ENCODE data around the gene KLRG1. TPM values are rescaled to one million over a fixed set of nuclear protein-coding genes. Genes with fewer than 3 reads are reported as not detected.
A peak's percentile ranks its signal among the peaks of the same experiment; 100 is the strongest.

The KLRG1 gene
- polyA plus RNA-seq, 2 of the 4 experiments (the other 2 are of a cell fraction), result 5.1 to 9.4 TPM

GRCh38 chr12:8943565-8944186, 45.7 kb upstream of the KLRG1 start:
- H3K4me3 ChIP-seq, result no peak overlapping the region
- H3K4me2 ChIP-seq, result no peak overlapping the region
- FAIRE-seq (no peak), DNase-seq (ENCODE audit: low read depth in 1 of 2, low spot score in 1 of 2) (no peak), ATAC-seq (no peak)
- H3K9me3 ChIP-seq, result no peaks in the 10 kb centered on the region
- no peak for TF ChIP-seq RNF2 (IDR thresholded peaks at IDR 0.05; ENCODE audit: borderline replicate concordance, low read depth)
- TF ChIP-seq RAD21 (conservative IDR thresholded peaks at IDR 0.05 in 1 of 2, IDR thresholded peaks at IDR 0.05 in 1 of 2), result no peak
- TF ChIP-seq MAFK (IDR thresholded peaks at IDR 0.05; ENCODE audit: partially characterized antibody), result no peak
- TF ChIP-seq, protein P1, sequence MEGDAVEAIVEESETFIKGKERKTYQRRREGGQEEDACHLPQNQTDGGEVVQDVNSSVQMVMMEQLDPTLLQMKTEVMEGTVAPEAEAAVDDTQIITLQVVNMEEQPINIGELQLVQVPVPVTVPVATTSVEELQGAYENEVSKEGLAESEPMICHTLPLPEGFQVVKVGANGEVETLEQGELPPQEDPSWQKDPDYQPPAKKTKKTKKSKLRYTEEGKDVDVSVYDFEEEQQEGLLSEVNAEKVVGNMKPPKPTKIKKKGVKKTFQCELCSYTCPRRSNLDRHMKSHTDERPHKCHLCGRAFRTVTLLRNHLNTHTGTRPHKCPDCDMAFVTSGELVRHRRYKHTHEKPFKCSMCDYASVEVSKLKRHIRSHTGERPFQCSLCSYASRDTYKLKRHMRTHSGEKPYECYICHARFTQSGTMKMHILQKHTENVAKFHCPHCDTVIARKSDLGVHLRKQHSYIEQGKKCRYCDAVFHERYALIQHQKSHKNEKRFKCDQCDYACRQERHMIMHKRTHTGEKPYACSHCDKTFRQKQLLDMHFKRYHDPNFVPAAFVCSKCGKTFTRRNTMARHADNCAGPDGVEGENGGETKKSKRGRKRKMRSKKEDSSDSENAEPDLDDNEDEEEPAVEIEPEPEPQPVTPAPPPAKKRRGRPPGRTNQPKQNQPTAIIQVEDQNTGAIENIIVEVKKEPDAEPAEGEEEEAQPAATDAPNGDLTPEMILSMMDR (IDR thresholded peaks at IDR 0.05), result no peak
- TF ChIP-seq RCOR1 (IDR thresholded peaks at IDR 0.05; ENCODE audit: low read depth, low read length), result no peak
- TF ChIP-seq, protein P2, sequence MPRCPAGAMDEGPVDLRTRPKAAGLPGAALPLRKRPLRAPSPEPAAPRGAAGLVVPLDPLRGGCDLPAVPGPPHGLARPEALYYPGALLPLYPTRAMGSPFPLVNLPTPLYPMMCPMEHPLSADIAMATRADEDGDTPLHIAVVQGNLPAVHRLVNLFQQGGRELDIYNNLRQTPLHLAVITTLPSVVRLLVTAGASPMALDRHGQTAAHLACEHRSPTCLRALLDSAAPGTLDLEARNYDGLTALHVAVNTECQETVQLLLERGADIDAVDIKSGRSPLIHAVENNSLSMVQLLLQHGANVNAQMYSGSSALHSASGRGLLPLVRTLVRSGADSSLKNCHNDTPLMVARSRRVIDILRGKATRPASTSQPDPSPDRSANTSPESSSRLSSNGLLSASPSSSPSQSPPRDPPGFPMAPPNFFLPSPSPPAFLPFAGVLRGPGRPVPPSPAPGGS (IDR thresholded peaks at IDR 0.05), result no peak
- peak; percentile 62 to 67; a peak in 3 of 4 replicates for TF ChIP-seq CEBPB (IDR thresholded peaks at IDR 0.05)
- peaks cover 14% of the 10 kb centered on the region for H3K4me1 ChIP-seq
- POLR2A ChIA-PET, result no interaction called here
- CTCF ChIA-PET, result interaction anchor here (0.7 kb wide), 1 partner anchor 54 kb away, joined by 3 read pairs; no protein-coding TSS in a partner anchor
- H3K27ac ChIP-seq, result no peak overlapping the region
- 94% methylated on average over 10 of the region's 10 CpGs for WGBS (ENCODE audit: missing lambda C conversion rate)

GRCh38 chr12:8946733-8947132, 42.6 kb upstream of the KLRG1 start:
- Histone ChIP-seq H3K27ac (no peak overlapping the region), H3K4me2 (no peak overlapping the region), H3K9me3 (no peaks in the 10 kb centered on the region), H3K4me1 (peaks cover 19% of the 10 kb centered on the region), H3K4me3 (no peak overlapping the region)
- ChIA-PET CTCF (interaction anchor here (0.6 to 1.1 kb wide), 2 partner anchors 48 to 56 kb away, joined by 3 read pairs; no protein-coding TSS in a partner anchor), POLR2A (no interaction called here)
- DNase-seq (ENCODE audit: low read depth in 1 of 2, low spot score in 1 of 2) (no peak), ATAC-seq (no peak), FAIRE-seq (no peak)
- WGBS (ENCODE audit: missing lambda C conversion rate), result 100% methylated on average over 1 of the region's 1 CpG
- TF ChIP-seq HOXB5 (CRISPR knock-in tag; IDR thresholded peaks at IDR 0.05) (no peak), EHF (CRISPR knock-in tag; IDR thresholded peaks at IDR 0.05) (no peak), RCOR1 (IDR thresholded peaks at IDR 0.05; ENCODE audit: low read depth, low read length) (no peak), FOSL2 (IDR thresholded peaks at IDR 0.05) (no peak), FOSL2 (CRISPR knock-in tag; IDR thresholded peaks at IDR 0.05) (no peak), NPAS2 (CRISPR knock-in tag; IDR thresholded peaks at IDR 0.05; ENCODE audit: borderline replicate concordance) (no peak), HDAC2 (IDR thresholded peaks at IDR 0.05) (no peak), FOXS1 (CRISPR knock-in tag; IDR thresholded peaks at IDR 0.05) (no peak), GATA3 (IDR thresholded peaks at IDR 0.05; ENCODE audit: borderline replicate concordance) (no peak), PBX3 (IDR thresholded peaks at IDR 0.05) (no peak), CBX2 (IDR thresholded peaks at IDR 0.05; ENCODE audit: borderline replicate concordance, low read depth) (no peak), NR3C1 (IDR thresholded peaks at IDR 0.05) (no peak), ZFP36 (IDR thresholded peaks at IDR 0.05; ENCODE audit: borderline replicate concordance, partially characterized antibody) (no peak), MAZ (IDR thresholded peaks at IDR 0.05; ENCODE audit: borderline replicate concordance, low read depth, low read length) (no peak), CEBPB (IDR thresholded peaks at IDR 0.05) (no peak), ZNF302 (CRISPR knock-in tag; IDR thresholded peaks at IDR 0.05) (no peak), PHF8 (IDR thresholded peaks at IDR 0.05; ENCODE audit: borderline replicate concordance, low read depth) (no peak)
